GM21390 (cell line): ENCODE data around the gene NFIB.

Source experiments
- ATAC-seq: cut with Tn5 transposase; IDR thresholded peaks from one replicate; pipeline ENCODE4 v1.9.1; 2021; ENCODE audit not compliant: unreplicated experiment

NFIB gene

GRCh38 chr9:14307989-14308852, 5.7 kb downstream of the NFIB start:
- ATAC-seq, result no peak

DNA sequence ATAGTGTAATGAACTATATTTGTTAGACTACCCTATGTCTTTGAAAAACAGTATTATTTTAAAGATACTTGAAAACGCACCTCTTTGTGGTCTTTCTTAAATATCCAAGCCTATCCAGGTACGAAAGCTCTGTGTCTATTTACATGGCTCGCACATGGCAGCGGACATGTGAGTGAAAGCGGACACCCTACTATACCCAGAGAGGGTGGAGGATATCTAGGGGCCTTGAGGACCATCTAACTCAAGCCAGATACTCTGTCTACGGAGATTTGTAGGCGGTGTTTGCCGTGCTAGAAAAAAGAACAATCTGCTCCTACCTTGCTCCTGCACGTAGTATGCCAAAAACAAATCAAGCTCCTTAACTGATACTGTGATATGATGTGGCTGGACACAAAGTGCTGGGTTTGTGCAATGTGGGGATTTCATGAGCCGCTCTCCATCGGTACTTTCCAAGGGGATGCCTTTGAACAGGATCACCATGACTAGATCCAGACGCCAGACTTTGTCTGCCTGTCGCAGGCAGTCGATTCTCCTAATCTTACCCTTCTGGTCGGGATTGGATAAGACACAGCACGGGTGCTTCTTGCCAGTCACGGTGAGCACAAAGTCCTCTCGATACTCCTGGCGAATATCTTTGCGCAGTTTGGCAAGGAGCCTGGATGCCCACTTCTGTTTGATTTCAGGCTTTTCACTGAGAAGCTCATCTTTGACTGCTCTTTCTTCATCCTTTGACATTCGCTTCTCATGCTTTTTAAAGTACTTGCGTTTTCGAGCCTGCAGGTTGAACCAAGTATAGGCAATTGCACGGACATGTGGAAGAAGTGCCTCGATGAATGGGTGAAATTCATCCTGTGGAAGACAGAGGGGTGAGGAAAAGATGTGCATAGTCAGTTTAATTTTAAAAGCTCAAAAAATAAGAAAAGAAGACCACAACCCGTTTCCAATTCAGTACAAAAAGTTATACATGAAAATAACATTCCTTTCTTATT, 7.0 kb downstream of the NFIB start:
- no peak for ATAC-seq

DNA sequence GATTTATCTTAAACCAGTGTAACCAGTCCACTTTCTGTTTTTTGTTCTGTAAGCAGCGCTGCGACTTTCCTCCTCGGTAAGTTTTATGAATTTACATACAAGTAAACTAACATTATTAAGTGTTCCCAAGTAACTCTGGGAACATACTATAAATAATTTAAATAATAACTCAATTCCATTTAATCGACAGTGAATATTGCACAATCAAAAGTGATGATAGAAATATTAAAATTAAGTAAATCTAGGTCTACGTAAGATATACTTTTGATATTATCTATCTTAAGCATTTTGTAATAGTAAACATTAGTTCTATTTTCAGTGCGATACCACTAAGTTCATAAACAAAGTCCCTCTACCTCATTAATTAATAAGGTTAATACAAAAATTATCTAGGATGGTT, 7.8 kb downstream of the NFIB start:
- no peak for ATAC-seq

GRCh38 chr9:14304259-14304658, 9.7 kb downstream of the NFIB start:
- ATAC-seq, result no peak

DNA sequence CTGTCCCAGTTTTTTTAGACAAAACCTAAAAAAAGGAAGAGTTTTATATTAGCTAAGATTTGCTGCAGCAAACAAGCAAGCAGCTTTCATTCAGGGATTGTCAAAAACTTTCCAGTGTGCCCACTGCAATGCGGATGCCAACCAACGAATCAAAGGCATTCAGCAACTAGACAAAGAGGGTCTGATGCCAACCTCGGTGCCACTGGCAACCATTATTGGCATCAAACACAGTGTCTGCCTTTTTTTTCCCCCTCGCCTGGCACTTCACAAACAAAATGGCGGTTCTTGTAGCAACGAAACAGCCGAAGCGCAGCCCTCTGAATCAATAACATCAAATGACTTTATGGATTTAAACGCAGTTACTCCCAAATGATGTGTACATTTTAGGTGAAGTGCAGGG, 10.4 kb downstream of the NFIB start:
- ATAC-seq, result no peak

- ATAC-seq, result no peak
Observed at GRCh38 chr9:14303100-14303499, 10.8 kb downstream of the NFIB start.

- ATAC-seq, result no peak
Observed at GRCh38 chr9:14302405-14302804, 11.5 kb downstream of the NFIB start.

DNA sequence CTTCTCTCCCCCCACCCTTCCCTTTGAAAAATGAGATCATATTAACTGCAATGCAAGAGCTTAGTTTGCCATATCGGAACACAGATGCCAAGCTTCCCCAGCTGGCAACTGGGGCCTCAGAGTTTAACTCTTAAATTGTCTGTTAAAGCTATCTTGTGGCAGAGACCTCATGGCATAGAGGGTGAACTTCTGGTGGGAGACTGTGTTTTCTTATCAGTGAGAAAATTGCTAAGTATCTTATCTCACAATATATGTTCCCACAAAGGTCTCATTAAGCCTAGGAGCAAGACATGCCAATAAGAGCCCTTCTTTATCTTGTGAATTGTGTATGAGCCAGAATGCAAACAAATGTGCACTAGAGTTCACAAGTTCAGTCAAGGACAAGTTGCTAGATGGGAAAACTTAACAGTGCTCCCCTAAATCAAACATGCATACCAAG, 12.3 kb downstream of the NFIB start:
- no peak for ATAC-seq

- ATAC-seq, result no peak
Observed at GRCh38 chr9:14301006-14301405, 12.9 kb downstream of the NFIB start.

GRCh38 chr9:14300588-14300987, 13.4 kb downstream of the NFIB start:
- ATAC-seq, result no peak

GRCh38 chr9:14300040-14300439, 13.9 kb downstream of the NFIB start:
- no peak for ATAC-seq

GRCh38 chr9:14298601-14299022, 15.3 kb downstream of the NFIB start:
- no peak for ATAC-seq

- ATAC-seq, result no peak
Observed at GRCh38 chr9:14296495-14297113, 17.3 kb downstream of the NFIB start.

DNA sequence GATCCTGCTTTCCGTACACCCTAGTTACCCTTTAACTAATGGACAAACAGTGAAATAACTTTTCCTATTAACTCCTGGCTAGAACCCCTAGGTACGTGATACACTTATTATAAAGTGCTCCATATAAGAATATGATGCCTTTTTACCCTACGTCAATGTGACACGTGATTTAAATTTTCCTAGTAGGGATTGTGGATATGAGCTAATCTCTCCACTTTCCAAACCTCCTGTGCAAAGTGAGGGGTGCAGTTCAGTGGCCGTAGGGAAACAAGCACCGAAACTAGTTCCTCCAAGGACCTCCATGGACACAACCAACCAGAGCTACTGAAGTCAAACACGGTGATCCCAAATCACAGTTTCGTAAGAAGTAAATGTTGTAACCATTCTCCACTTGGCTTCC, 19.3 kb downstream of the NFIB start:
- no peak for ATAC-seq

DNA sequence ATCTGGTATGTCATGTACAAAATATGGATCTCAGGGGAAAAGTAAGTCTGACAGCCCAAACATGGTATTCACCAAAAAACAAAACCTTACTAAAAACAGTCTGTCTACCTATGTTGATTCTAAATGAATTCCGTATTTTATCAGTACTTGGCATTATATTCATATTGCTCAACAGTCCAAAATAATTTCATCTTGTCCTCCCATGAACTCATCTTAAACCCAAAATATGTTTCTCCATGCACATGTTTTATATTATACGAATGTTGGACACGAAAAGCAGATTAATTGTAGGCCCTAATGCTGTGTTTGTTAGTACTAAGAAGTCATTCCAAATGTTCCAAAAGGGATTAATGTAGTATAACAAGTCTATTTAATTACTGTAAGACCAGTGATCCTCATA, 20.1 kb downstream of the NFIB start:
- ATAC-seq, result no peak

DNA sequence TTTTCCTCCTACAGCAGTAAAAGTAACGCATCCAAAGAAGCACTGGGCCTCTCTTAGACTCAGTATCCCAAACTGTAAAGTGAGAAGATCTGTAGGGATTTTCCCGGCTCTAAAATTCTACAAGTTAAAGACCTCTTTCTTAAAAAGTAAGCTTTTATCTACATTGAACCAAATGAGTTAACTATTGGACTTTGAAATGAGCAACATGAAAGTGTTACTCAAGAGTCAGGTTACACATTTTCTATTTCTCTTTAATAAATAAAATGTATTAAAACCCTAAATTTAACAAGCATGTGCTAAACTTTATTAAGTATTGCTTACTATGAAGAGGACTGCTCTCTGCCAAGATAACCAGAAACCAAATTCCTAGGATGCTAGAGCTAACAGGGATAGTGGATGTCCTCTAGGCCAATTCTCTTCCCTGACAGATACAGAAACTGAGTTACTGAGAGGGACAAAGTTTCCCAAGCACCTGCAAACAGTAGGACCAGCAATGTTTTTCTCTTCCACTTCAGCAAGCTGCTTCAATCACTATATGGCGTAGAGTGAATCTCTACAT, 21.7 kb downstream of the NFIB start:
- no peak for ATAC-seq

- no peak for ATAC-seq
Observed at GRCh38 chr9:14289916-14290315, 24.0 kb downstream of the NFIB start.

- no peak for ATAC-seq
Observed at GRCh38 chr9:14288433-14288832, 25.5 kb downstream of the NFIB start.

DNA sequence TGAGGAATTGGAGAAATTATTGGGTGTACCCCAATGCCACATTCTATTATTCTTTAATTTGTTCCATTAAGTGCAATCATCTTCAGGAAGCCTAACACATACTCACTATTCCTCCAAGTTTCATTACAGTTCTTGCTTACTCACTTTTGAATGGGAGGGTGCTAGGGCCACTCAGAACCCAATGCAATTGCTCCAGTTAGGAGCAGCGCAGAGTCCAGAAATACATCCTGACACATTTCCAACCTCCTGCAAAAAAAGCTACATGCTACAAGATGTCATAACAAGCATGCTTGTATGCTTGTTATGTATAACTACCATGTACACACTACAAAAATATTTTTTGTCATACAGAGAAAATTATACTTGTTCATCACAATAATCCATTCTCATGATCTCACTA, 27.8 kb downstream of the NFIB start:
- ATAC-seq, result no peak

DNA sequence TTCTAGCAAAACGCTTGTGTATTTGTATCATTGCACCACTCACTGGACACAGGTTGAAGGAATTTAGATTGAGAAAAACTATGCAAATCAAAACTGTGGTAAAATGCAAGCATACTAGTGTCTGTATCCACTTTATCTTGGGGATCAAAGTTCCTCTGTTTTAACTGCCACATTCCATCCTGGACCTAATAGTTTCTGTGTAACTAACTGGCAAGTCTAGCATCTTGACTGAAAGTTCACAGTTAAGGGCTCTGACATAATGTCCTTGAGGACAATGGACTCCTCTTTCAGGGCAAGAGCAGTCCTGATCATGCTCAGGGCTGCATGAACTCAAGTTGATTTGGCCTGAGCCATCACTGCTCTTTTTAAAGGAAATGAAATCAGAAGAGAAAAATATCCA, 30.7 kb downstream of the NFIB start:
- no peak for ATAC-seq

GRCh38 chr9:14281876-14282275, 32.1 kb downstream of the NFIB start:
- no peak for ATAC-seq
